CD14-positive monocyte (primary cell): ENCODE data around the gene GLCE. TPM values are rescaled to one million over a fixed set of nuclear protein-coding genes. Genes with fewer than 3 reads are reported as not detected.

Experiments used
- DNase-seq, 3 donors: peaks; one replicate each; pipeline ENCODE4 v3.0.0-alpha.2; 2011 to 2022
- H2AFZ ChIP-seq: 2 replicates; pipeline ENCODE4 v1.6.0; 2012; ENCODE audit warnings: mild to moderate bottlenecking, low read depth, low read length, inconsistent platforms; ENCODE audit not compliant: insufficient read depth, poor library complexity, severe bottlenecking
- H3K27ac ChIP-seq, 2 donors: 1 replicate in 1 of 2; 2 replicates in 1 of 2; pipeline ENCODE4 v1.5.1; 2012 to 2013; ENCODE audit warnings: low read length in 2 of 2, control low read depth in 1 of 2, inconsistent platforms in 1 of 2, low read depth in 1 of 2, mild to moderate bottlenecking in 1 of 2
- H3K27me3 ChIP-seq, 2 donors: one replicate each; pipeline versions ENCODE4 v1.6.0 to v1.6.1; 2011 to 2013; ENCODE audit warnings: low read length in 2 of 2; ENCODE audit not compliant: control insufficient read depth in 2 of 2, insufficient read depth in 2 of 2
- H3K36me3 ChIP-seq, 2 donors: replicated peaks in 1 of 2; 1 replicate in 1 of 2; 2 replicates in 1 of 2; pipeline versions ENCODE4 v1.5.1 to v1.6.1; 2012 to 2013; ENCODE audit warnings: low read length in 2 of 2, control low read depth in 1 of 2, inconsistent platforms in 1 of 2, mild to moderate bottlenecking in 1 of 2; ENCODE audit not compliant: insufficient read depth in 2 of 2, control insufficient read depth in 1 of 2
- H3K4me1 ChIP-seq, 2 donors: 1 replicate in 1 of 2; 2 replicates in 1 of 2; pipeline versions ENCODE4 v1.5.1 to v1.6.1; 2012 to 2013; ENCODE audit warnings: low read length in 2 of 2, control low read depth in 1 of 2, inconsistent platforms in 1 of 2, mild to moderate bottlenecking in 1 of 2, moderate library complexity in 1 of 2; ENCODE audit not compliant: insufficient read depth in 2 of 2, control insufficient read depth in 1 of 2
- H3K4me2 ChIP-seq: replicated peaks from 2 replicates; pipeline ENCODE3; 2012; ENCODE audit warnings: low read length, moderate library complexity, mild to moderate bottlenecking; ENCODE audit not compliant: poor library complexity, severe bottlenecking; ENCODE audit errors: extremely low read depth
- H3K4me3 ChIP-seq, 3 experiments: fragments of 200-600 bp in 1 of 3; sonication (generic) in 1 of 3; replicated peaks in 1 of 3; 1 replicate in 2 of 3; 2 replicates in 1 of 3; pipeline ENCODE4 v1.5.1; 2011 to 2013; ENCODE audit warnings: low read length in 3 of 3, mild to moderate bottlenecking in 3 of 3, control low read depth in 2 of 3, low read depth in 2 of 3, inconsistent platforms in 1 of 3, moderate library complexity in 1 of 3
- H3K79me2 ChIP-seq: 2 replicates; pipeline ENCODE4 v1.6.0; 2012; ENCODE audit warnings: mild to moderate bottlenecking, control low read depth, inconsistent platforms, low read length, moderate library complexity; ENCODE audit not compliant: insufficient read depth
- H3K9ac ChIP-seq: 2 replicates; pipeline ENCODE4 v1.6.0; 2017; ENCODE audit warnings: low read length, mild to moderate bottlenecking; ENCODE audit not compliant: insufficient read depth, poor library complexity, severe bottlenecking
- H3K9me3 ChIP-seq, 2 donors: replicated peaks in 1 of 2; 1 replicate in 1 of 2; 2 replicates in 1 of 2; pipeline versions ENCODE4 v1.5.1 to v1.6.1; 2012 to 2013; ENCODE audit warnings: low read length in 2 of 2, control low read depth in 1 of 2; ENCODE audit not compliant: control insufficient read depth in 1 of 2, insufficient read depth in 1 of 2
- H4K20me1 ChIP-seq: 2 replicates; pipeline ENCODE4 v1.6.0; 2012; ENCODE audit warnings: mild to moderate bottlenecking, low read length, control low read depth, moderate library complexity; ENCODE audit not compliant: insufficient read depth
- H3K27ac Mint-ChIP-seq, 7 donors: one replicate each; pipeline ENCODE4 v1.8.0; 2020; ENCODE audit warnings: mild to moderate bottlenecking in 7 of 7, mixed read lengths in 7 of 7, moderate library complexity in 6 of 7, inconsistent platforms in 2 of 7
- H3K27me3 Mint-ChIP-seq, 3 donors: one replicate each; pipeline ENCODE4 v1.8.0; 2021 to 2022; ENCODE audit warnings: low read depth in 3 of 3, mild to moderate bottlenecking in 3 of 3, mixed read lengths in 3 of 3, moderate library complexity in 3 of 3, inconsistent platforms in 1 of 3
- H3K36me3 Mint-ChIP-seq, 2 donors: one replicate each; pipeline ENCODE4 v1.8.0; 2020; ENCODE audit warnings: mixed read lengths in 2 of 2, inconsistent platforms in 1 of 2, mild to moderate bottlenecking in 1 of 2
- H3K4me1 Mint-ChIP-seq: one replicate; pipeline ENCODE4 v1.8.0; 2020; ENCODE audit warnings: mild to moderate bottlenecking, mixed read lengths
- H3K4me3 Mint-ChIP-seq, 2 donors: one replicate each; pipeline ENCODE4 v1.8.0; 2020; ENCODE audit warnings: mild to moderate bottlenecking in 2 of 2, mixed read lengths in 2 of 2, moderate library complexity in 1 of 2
- H3K9me3 Mint-ChIP-seq, 7 donors: one replicate each; pipeline ENCODE4 v1.8.0; 2020 to 2022; ENCODE audit warnings: mixed read lengths in 7 of 7, mild to moderate bottlenecking in 6 of 7, moderate library complexity in 6 of 7, inconsistent platforms in 2 of 7
- WGBS: methylation state at CpG from one replicate; pipeline ENCODE4 v1.1.5; 2013; ENCODE audit warnings: missing lambda C conversion rate; ENCODE audit not compliant: insufficient coverage; 5-methylcytosine and 5-hydroxymethylcytosine counted together
- intact Hi-C, 2 donors: fragments of 100-400 bp; cut with micrococcal nuclease; formaldehyde crosslinking; loops; one replicate each; pipeline versions ENCODE4 v1.15.0 to v1.15.1; 2023
- polyA plus RNA-seq, 3 donors: library from polyadenylated mRNA; depleted of rRNA in 1 of 3; unstranded in 2 of 3; stranded (reverse) in 1 of 3; fragments of 300-500 nt in 2 of 3; fragments of >200 nt in 1 of 3; fragmentation: Illumina TruSeq in 2 of 3; gene quantifications; 1 replicate in 2 of 3; 2 replicates in 1 of 3; pipeline ENCODE4 v1.2.3, GENCODE V29; 2012 to 2021
- TF ChIP-seq, protein P1 (sequence below): fragments of 200-600 bp; IDR thresholded peaks from one replicate; pipeline ENCODE4 v1.8.0; 2022; ENCODE audit warnings: antibody characterized with exemption, mild to moderate bottlenecking

GLCE gene
- polyA plus RNA-seq, 3 donors: 11.0 to 24.3 (median 24.0) TPM

- intact Hi-C loops: no loop called here
- TF ChIP-seq, protein P1, sequence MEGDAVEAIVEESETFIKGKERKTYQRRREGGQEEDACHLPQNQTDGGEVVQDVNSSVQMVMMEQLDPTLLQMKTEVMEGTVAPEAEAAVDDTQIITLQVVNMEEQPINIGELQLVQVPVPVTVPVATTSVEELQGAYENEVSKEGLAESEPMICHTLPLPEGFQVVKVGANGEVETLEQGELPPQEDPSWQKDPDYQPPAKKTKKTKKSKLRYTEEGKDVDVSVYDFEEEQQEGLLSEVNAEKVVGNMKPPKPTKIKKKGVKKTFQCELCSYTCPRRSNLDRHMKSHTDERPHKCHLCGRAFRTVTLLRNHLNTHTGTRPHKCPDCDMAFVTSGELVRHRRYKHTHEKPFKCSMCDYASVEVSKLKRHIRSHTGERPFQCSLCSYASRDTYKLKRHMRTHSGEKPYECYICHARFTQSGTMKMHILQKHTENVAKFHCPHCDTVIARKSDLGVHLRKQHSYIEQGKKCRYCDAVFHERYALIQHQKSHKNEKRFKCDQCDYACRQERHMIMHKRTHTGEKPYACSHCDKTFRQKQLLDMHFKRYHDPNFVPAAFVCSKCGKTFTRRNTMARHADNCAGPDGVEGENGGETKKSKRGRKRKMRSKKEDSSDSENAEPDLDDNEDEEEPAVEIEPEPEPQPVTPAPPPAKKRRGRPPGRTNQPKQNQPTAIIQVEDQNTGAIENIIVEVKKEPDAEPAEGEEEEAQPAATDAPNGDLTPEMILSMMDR: no peak
- no peaks in the 10 kb centered on the region for H3K9me3 Mint-ChIP-seq
Measured at GRCh38 chr15:69181424-69181823, 21.0 kb downstream of the GLCE start.

GRCh38 chr15:69185216-69185615 is 24.8 kb downstream of the GLCE start:
- Histone ChIP-seq H3K4me2 (no peak overlapping the region), H3K9me3 (no peaks in the 10 kb centered on the region), H3K79me2 (no peaks in the 10 kb centered on the region), H4K20me1 (peaks cover 7% of the 10 kb centered on the region), H3K9ac (no peak overlapping the region), H2AFZ (no peak overlapping the region), H3K4me3 (no peak overlapping the region), H3K4me1 (peaks cover 4 to 9% of the 10 kb centered on the region in 2 donors), H3K36me3 (no peaks in the 10 kb centered on the region), H3K27ac (no peak overlapping the region), H3K27me3 (no peaks in the 10 kb centered on the region)
- H3K9me3 Mint-ChIP-seq: peaks cover 0 to 6% (median 5%) of the 10 kb centered on the region in 7 donors
- TF ChIP-seq, protein P1: no peak
- peaks cover 11% of the 10 kb centered on the region for H3K4me1 Mint-ChIP-seq
- no peaks in the 10 kb centered on the region for H3K27me3 Mint-ChIP-seq
- DNase-seq: no peak
- H3K36me3 Mint-ChIP-seq: peaks cover 0 to 7% of the 10 kb centered on the region in 2 donors
- H3K27ac Mint-ChIP-seq: peak overlapping the region in 1 of 7 donors; percentile 7
- no peak overlapping the region for H3K4me3 Mint-ChIP-seq
- no CpG with 5 or more reads among the region's 1 CpG for WGBS
- intact Hi-C loops: no loop called here

More at GRCh38 chr15:69181424-69181823, 21.0 kb downstream of the GLCE start:
- DNase-seq: no peak
- no peak overlapping the region for H3K4me2 ChIP-seq
- H3K36me3 ChIP-seq: no peaks in the 10 kb centered on the region
- Mint-ChIP-seq H3K27ac (no peak overlapping the region), H3K36me3 (peaks cover 0 to 2% of the 10 kb centered on the region in 2 donors), H3K27me3 (no peaks in the 10 kb centered on the region), H3K4me1 (peaks cover 14% of the 10 kb centered on the region), H3K4me3 (no peak overlapping the region)
- H4K20me1 ChIP-seq: peaks cover 7% of the 10 kb centered on the region
- no peaks in the 10 kb centered on the region for H3K27me3 ChIP-seq
- H3K4me3 ChIP-seq: no peak overlapping the region
- no peak overlapping the region for H3K9ac ChIP-seq
- H3K4me1 ChIP-seq: peaks cover 4 to 9% of the 10 kb centered on the region in 2 donors
- no peaks in the 10 kb centered on the region for H3K79me2 ChIP-seq
- H3K27ac ChIP-seq: no peak overlapping the region
- H2AFZ ChIP-seq: no peak overlapping the region
- no peaks in the 10 kb centered on the region for H3K9me3 ChIP-seq
